CD4-positive, alpha-beta T cell treated with Interleukin-15 for 1 hour (primary cell): ENCODE data around the gene KRT25.

Source experiments
- DNase-seq: peaks from one replicate; pipeline ENCODE4 v3.0.0-alpha.2; 2020

KRT25 gene

GRCh38 chr17:40755231-40755630 is at the start of gene KRT25:
TSS of gene KRT25 (minus strand) at chr17:40755331. CDS start at chr17:40755271, 60 bp downstream.
- DNase-seq = no peak

- DNase-seq = peak; percentile 65
Measured at GRCh38 chr17:40803617-40804082, 48.5 kb upstream of the KRT25 start.

- DNase-seq = no peak
Measured at GRCh38 chr17:40801157-40801556, 46.0 kb upstream of the KRT25 start.

- DNase-seq = no peak
Measured at GRCh38 chr17:40800381-40800780, 45.2 kb upstream of the KRT25 start.

GRCh38 chr17:40799859-40800258 is 44.7 kb upstream of the KRT25 start, which contains the start of gene KRT28:
TSS of gene KRT28 (minus strand) at chr17:40799959. CDS start at chr17:40799893, 66 bp downstream.
- DNase-seq = no peak

GRCh38 chr17:40796846-40797245 is 41.7 kb upstream of the KRT25 start:
- DNase-seq = no peak

GRCh38 chr17:40795019-40795667 is 40.0 kb upstream of the KRT25 start:
- no peak for DNase-seq

GRCh38 chr17:40794466-40794865 is 39.3 kb upstream of the KRT25 start:
- no peak for DNase-seq

- DNase-seq = no peak
Measured at GRCh38 chr17:40793832-40794231, 38.7 kb upstream of the KRT25 start.

GRCh38 chr17:40791787-40792436 is 36.8 kb upstream of the KRT25 start:
- DNase-seq = no peak

GRCh38 chr17:40791111-40791510 is 36.0 kb upstream of the KRT25 start:
- DNase-seq = no peak

- no peak for DNase-seq
Measured at GRCh38 chr17:40782450-40782849, 27.3 kb upstream of the KRT25 start, which contains the start of gene KRT27. TSS of gene KRT27 (minus strand) at chr17:40782550. CDS start at chr17:40782493, 57 bp downstream.

GRCh38 chr17:40779181-40779909 is 24.2 kb upstream of the KRT25 start:
- DNase-seq = no peak

GRCh38 chr17:40778461-40778860 is 23.3 kb upstream of the KRT25 start:
- DNase-seq = no peak

- DNase-seq = no peak
Measured at GRCh38 chr17:40777971-40778370, 22.8 kb upstream of the KRT25 start.

- no peak for DNase-seq
Measured at GRCh38 chr17:40777459-40777858, 22.3 kb upstream of the KRT25 start.

GRCh38 chr17:40775945-40776344 is 20.8 kb upstream of the KRT25 start:
- no peak for DNase-seq

- DNase-seq = no peak
Measured at GRCh38 chr17:40772101-40772500, 17.0 kb upstream of the KRT25 start, which contains the start of gene KRT26. TSS of gene KRT26 (minus strand) at chr17:40772201. CDS start at chr17:40772113, 88 bp downstream.

GRCh38 chr17:40765657-40766056 is 10.5 kb upstream of the KRT25 start:
- DNase-seq = no peak

- no peak for DNase-seq
Measured at GRCh38 chr17:40763752-40764151, 8.6 kb upstream of the KRT25 start.

GRCh38 chr17:40760105-40761016 is 5.2 kb upstream of the KRT25 start:
- DNase-seq = no peak

- DNase-seq = no peak
Measured at GRCh38 chr17:40753804-40754203, 1.3 kb downstream of the KRT25 start.
